HCT116 (cell line): ENCODE results near the gene HARS1. TPM values are rescaled to one million over a fixed set of nuclear protein-coding genes. Genes with fewer than 3 reads are reported as not detected.

ENCODE experiments used
- ATAC-seq: fragments of 200-7000 bp; cut with Tn5 transposase; 2 replicates; pipeline ENCODE4 v1.9.1; 2020; ENCODE audit warnings: mild to moderate bottlenecking, moderate library complexity
- BruUV-seq: library from RNA; stranded (reverse); fragments of 400-500 nt; replicated peaks from 2 replicates; lab custom pipeline; 2021; lab: Mats Ljungman, UMichigan
- CTCF ChIA-PET: fragments of 300-600 bp; sonication (Branson Sonifier 250); formaldehyde crosslinking; loops from one replicate; lab custom pipeline; 2021; ENCODE audit warnings: antibody characterized with exemption; lab: Charles Lee
- POLR2A ChIA-PET: fragments of 300-600, 350-600 bp; sonication (Branson Sonifier 250); formaldehyde crosslinking; loops from one replicate; lab custom pipeline; 2021; ENCODE audit warnings: antibody characterized with exemption; lab: Charles Lee
- RAD21 ChIA-PET, 2 experiments: fragments of 300-600 bp; sonication (Branson Sonifier 250); formaldehyde crosslinking; loops; one replicate each; lab custom pipeline; 2023; ENCODE audit warnings: low total read pairs in 2 of 2; ENCODE audit not compliant: uncharacterized antibody in 2 of 2, unreplicated experiment in 2 of 2, low non-redundant PET in 1 of 2; lab: Charles Lee
- DNase-seq: peaks from one replicate; pipeline ENCODE4 v3.0.0-alpha.2; 2010; ENCODE audit warnings: low read depth, low spot score
- H2AFZ ChIP-seq: fragments of 200-600 bp; shearing (Covaris generic), sonication (generic); 2 replicates; pipeline ENCODE4 v1.6.1; 2017; ENCODE audit warnings: low read depth, mixed run types, mixed read lengths, antibody characterized with exemption, low read length; ENCODE audit not compliant: poor library complexity, severe bottlenecking
- H3K27ac ChIP-seq: 2 replicates; pipeline ENCODE4 v1.5.1; 2012; ENCODE audit warnings: low read depth, low read length
- H3K27me3 ChIP-seq: fragments of 200-600 bp; sonication (generic); 2 replicates; pipeline ENCODE4 v1.6.1; 2016; ENCODE audit warnings: mixed run types, low read length, mixed read lengths; ENCODE audit not compliant: insufficient read depth
- H3K36me3 ChIP-seq, 2 experiments: fragments of 200-500 bp in 1 of 2; fragments of 200-600 bp in 1 of 2; sonication (Bioruptor generic) in 1 of 2; sonication (generic) in 1 of 2; 2 replicates each; pipeline versions ENCODE4 v1.5.1 to v1.6.1; 2014 to 2016; ENCODE audit warnings: low read length in 2 of 2, inconsistent platforms in 1 of 2, mixed read lengths in 1 of 2, mixed run types in 1 of 2; ENCODE audit not compliant: insufficient read depth in 2 of 2, control insufficient read depth in 1 of 2
- H3K4me1 ChIP-seq, 2 experiments: fragments of 200-600 bp in 1 of 2; sonication (generic) in 1 of 2; 2 replicates each; pipeline versions ENCODE4 v1.5.1 to v1.6.1; 2012 to 2017; ENCODE audit warnings: low read length in 2 of 2, inconsistent platforms in 1 of 2, mild to moderate bottlenecking in 1 of 2, mixed read lengths in 1 of 2, mixed run types in 1 of 2, moderate library complexity in 1 of 2; ENCODE audit not compliant: insufficient read depth in 2 of 2, control insufficient read depth in 1 of 2
- H3K4me2 ChIP-seq: fragments of 200-600 bp; sonication (generic); 2 replicates; pipeline ENCODE4 v1.6.1; 2017; ENCODE audit warnings: mixed run types, low read length, mixed read lengths
- H3K4me3 ChIP-seq, 2 experiments: fragments of 200-600 bp in 1 of 2; sonication (generic) in 1 of 2; replicated peaks in 1 of 2; 2 replicates each; pipeline ENCODE4 v1.5.1; 2011 to 2016; ENCODE audit warnings: low read length in 2 of 2, control low read depth in 1 of 2, low read depth in 1 of 2, mild to moderate bottlenecking in 1 of 2, mixed read lengths in 1 of 2, mixed run types in 1 of 2
- H3K79me2 ChIP-seq: fragments of 200-600 bp; sonication (generic); 2 replicates; pipeline ENCODE4 v1.6.1; 2017; ENCODE audit warnings: mild to moderate bottlenecking, mixed run types, low read length, moderate library complexity, mixed read lengths; ENCODE audit not compliant: insufficient read depth
- H3K9ac ChIP-seq: fragments of 200-600 bp; sonication (generic); 2 replicates; pipeline ENCODE4 v1.6.1; 2016; ENCODE audit warnings: low read length, mixed read lengths
- H3K9me2 ChIP-seq: fragments of 200-600 bp; sonication (generic), shearing (Covaris generic); 2 replicates; pipeline ENCODE4 v1.6.1; 2017; ENCODE audit warnings: mixed run types, mild to moderate bottlenecking, moderate library complexity; ENCODE audit not compliant: insufficient read depth
- H3K9me3 ChIP-seq, 2 experiments: fragments of 200-500 bp in 1 of 2; fragments of 200-600 bp in 1 of 2; sonication (Bioruptor generic) in 1 of 2; sonication (generic) in 1 of 2; 2 replicates each; pipeline ENCODE4 v1.6.1; 2014 to 2017; ENCODE audit warnings: low read length in 2 of 2, mixed read lengths in 2 of 2, inconsistent platforms in 1 of 2, low read depth in 1 of 2, mild to moderate bottlenecking in 1 of 2, mixed run types in 1 of 2, moderate library complexity in 1 of 2; ENCODE audit not compliant: control insufficient read depth in 1 of 2, insufficient read depth in 1 of 2
- H4K20me1 ChIP-seq: fragments of 200-600 bp; sonication (generic), shearing (Covaris generic); 2 replicates; pipeline ENCODE4 v1.6.1; 2017; ENCODE audit warnings: mixed run types, mild to moderate bottlenecking, moderate library complexity; ENCODE audit not compliant: insufficient read depth
- ATF3 ChIP-seq: IDR thresholded peaks from 2 replicates; pipeline ENCODE4 v1.6.1; 2012
- CBX3 ChIP-seq: IDR thresholded peaks from 2 replicates; pipeline ENCODE4 v1.6.1; 2012; ENCODE audit warnings: low read depth
- CEBPB ChIP-seq: IDR thresholded peaks from 2 replicates; pipeline ENCODE4 v1.6.1; 2012; ENCODE audit warnings: low read depth
- CTCF ChIP-seq, 3 experiments: fragments of 200-600 bp in 1 of 3; sonication (generic) in 1 of 3; IDR thresholded peaks in 2 of 3; conservative IDR thresholded peaks in 1 of 3; 2 replicates each; pipeline ENCODE4 v1.5.1; 2012 to 2017; ENCODE audit warnings: low read depth in 2 of 3, low read length in 2 of 3, antibody characterized with exemption in 1 of 3, borderline replicate concordance in 1 of 3, control low read depth in 1 of 3, mild to moderate bottlenecking in 1 of 3, mixed read lengths in 1 of 3, mixed run types in 1 of 3, moderate library complexity in 1 of 3; ENCODE audit not compliant: insufficient read depth in 1 of 3
- EGR1 ChIP-seq: IDR thresholded peaks from 2 replicates; pipeline ENCODE4 v1.6.1; 2012; ENCODE audit warnings: low read depth
- ELF1 ChIP-seq: IDR thresholded peaks from 2 replicates; pipeline ENCODE4 v1.6.1; 2012; ENCODE audit warnings: low read depth, borderline replicate concordance
- EZH2 ChIP-seq: fragments of 200-600 bp; sonication (generic); IDR thresholded peaks from 2 replicates; pipeline ENCODE4 v1.6.1; 2017; ENCODE audit warnings: antibody characterized with exemption, mixed run types
- JUND ChIP-seq: IDR thresholded peaks from 2 replicates; pipeline ENCODE4 v1.6.1; 2012
- POLR2A ChIP-seq: IDR thresholded peaks from 2 replicates; pipeline ENCODE4 v1.7.0; 2011; ENCODE audit warnings: borderline replicate concordance; ENCODE audit not compliant: insufficient read depth, insufficient read length; ENCODE audit errors: extremely low read depth
- REST ChIP-seq: IDR thresholded peaks from 2 replicates; pipeline ENCODE4 v1.6.1; 2012; ENCODE audit warnings: low read depth
- SP1 ChIP-seq: IDR thresholded peaks from 2 replicates; pipeline ENCODE4 v1.6.1; 2012; ENCODE audit warnings: low read depth
- SRF ChIP-seq: IDR thresholded peaks from 2 replicates; pipeline ENCODE4 v1.6.1; 2012; ENCODE audit warnings: low read depth
- TCF7L2 ChIP-seq: IDR thresholded peaks from 2 replicates; pipeline ENCODE4 v1.7.0; 2011; ENCODE audit warnings: borderline replicate concordance, inconsistent platforms; ENCODE audit not compliant: insufficient read depth, insufficient read length; ENCODE audit errors: extremely low read depth
- YY1 ChIP-seq: IDR thresholded peaks from 2 replicates; pipeline ENCODE4 v1.6.1; 2011; ENCODE audit warnings: low read length, low read depth, moderate library complexity, mild to moderate bottlenecking; ENCODE audit not compliant: insufficient replicate concordance; ENCODE audit errors: extremely low read depth
- ZFX ChIP-seq: fragments of 450-650 bp; IDR thresholded peaks from 2 replicates; pipeline ENCODE4 v1.6.1; 2017
- ZNF274 ChIP-seq: fragments of 200-500 bp; sonication (Bioruptor generic); IDR thresholded peaks from 2 replicates; pipeline ENCODE4 v1.6.1; 2014; ENCODE audit warnings: mild to moderate bottlenecking, low read depth, low read length, inconsistent platforms
- intact Hi-C: fragments of 100-400 bp; cut with micrococcal nuclease; formaldehyde crosslinking; loops from 2 replicates; pipeline ENCODE4 v1.10.0; 2022
- total RNA-seq: library from RNA; stranded (reverse); gene quantifications from one replicate; pipeline ENCODE4 v1.2.1, GENCODE V29; 2021; ENCODE audit not compliant: unreplicated experiment

HARS1 gene
- total RNA-seq, 1 experiment from 2014 or later: 91.1 TPM

- ATAC-seq: no peak
- TF ChIP-seq POLR2A (no peak), SP1 (no peak), TCF7L2 (no peak), CEBPB (no peak), ZNF274 (no peak), JUND (no peak), CBX3 (no peak), SRF (no peak), CTCF (IDR thresholded peaks at IDR 0.05 in 2 of 3, conservative IDR thresholded peaks at IDR 0.05 in 1 of 3; ENCODE audit: borderline replicate concordance in 1 of 3, insufficient read depth in 1 of 3, low read depth in 2 of 3, low read length in 2 of 3) (no peak), YY1 (no peak), EGR1 (no peak), ZFX (no peak), REST (no peak), ELF1 (no peak), EZH2 (no peak), ATF3 (no peak)
- Histone ChIP-seq H3K79me2 (no peaks in the 10 kb centered on the region), H3K9me3 (no peaks in the 10 kb centered on the region), H3K4me1 (no peaks in the 10 kb centered on the region), H3K27me3 (no peaks in the 10 kb centered on the region), H3K27ac (no peak overlapping the region), H3K36me3 (peaks cover 35 to 43% of the 10 kb centered on the region in 2 experiments; a peak in 3 of 4 replicates), H3K9ac (no peak overlapping the region), H3K9me2 (no peaks in the 10 kb centered on the region), H3K4me2 (no peak overlapping the region), H4K20me1 (no peaks in the 10 kb centered on the region), H2AFZ (no peak overlapping the region), H3K4me3 (no peak overlapping the region)
- CTCF ChIA-PET: no interaction called here
- intact Hi-C loops: no loop called here
- DNase-seq: no peak
- POLR2A ChIA-PET: interaction anchor here (1.9 kb wide), 1 partner anchor 12 kb away, joined by 6 read pairs; the partner anchor contains the start of genes HARS1 and HARS2
- no TSS peak for BruUV-seq
- RAD21 ChIA-PET: no interaction called here
Measured at GRCh38 chr5:140678993-140679392, 12.2 kb downstream of the HARS1 start.
